HepG2 (cell line): ENCODE data around the gene ABCA4. TPM values are rescaled to one million over a fixed set of nuclear protein-coding genes. Genes with fewer than 3 reads are reported as not detected.

ENCODE experiments used
- ARID5B ChIP-seq: IDR thresholded peaks from 2 replicates; pipeline ENCODE4 v1.4.0; 2020; ENCODE audit warnings: mild to moderate bottlenecking, missing genetic modification reagents
- CEBPB ChIP-seq: IDR thresholded peaks from 2 replicates; pipeline ENCODE4 v1.6.1; 2011; ENCODE audit warnings: low read depth, low read length, improper control_type of control experiment, borderline replicate concordance
- JUND ChIP-seq: sonication (generic); formaldehyde crosslinking; IDR thresholded peaks from 2 replicates; pipeline ENCODE4 v1.8.0; 2022; ENCODE audit warnings: mild to moderate bottlenecking, missing genetic modification reagents
- KAT8 ChIP-seq: IDR thresholded peaks from 2 replicates; pipeline ENCODE4 v1.6.1; 2016; ENCODE audit warnings: missing genetic modification reagents, missing compliant biosample characterization
- SIX4 ChIP-seq: sonication (generic); formaldehyde crosslinking; IDR thresholded peaks from 2 replicates; pipeline ENCODE4 v1.4.0; 2020; ENCODE audit warnings: missing genetic modification reagents
- TOE1 ChIP-seq: sonication (generic); formaldehyde crosslinking; IDR thresholded peaks from 2 replicates; pipeline ENCODE4 v1.4.0; 2020; ENCODE audit warnings: mild to moderate bottlenecking, missing genetic modification reagents
- ZNF44 ChIP-seq: sonication (generic); formaldehyde crosslinking; IDR thresholded peaks from 2 replicates; pipeline ENCODE4 v1.5.1; 2020; ENCODE audit warnings: mild to moderate bottlenecking, missing genetic modification reagents
- ZNF615 ChIP-seq: sonication (generic); formaldehyde crosslinking; IDR thresholded peaks from 2 replicates; pipeline ENCODE4 v1.5.0; 2020; ENCODE audit warnings: mild to moderate bottlenecking, missing genetic modification reagents, borderline replicate concordance
- ZSCAN20 ChIP-seq: sonication (generic); formaldehyde crosslinking; IDR thresholded peaks from 2 replicates; pipeline ENCODE4 v1.4.0; 2020; ENCODE audit warnings: missing genetic modification reagents, mild to moderate bottlenecking, borderline replicate concordance
- polyA plus RNA-seq, 8 experiments: library from polyadenylated mRNA; depleted of rRNA in 3 of 8; stranded (reverse) in 7 of 8; unstranded in 1 of 8; fragments of >200 nt; fragmentation: Illumina TruSeq in 4 of 8; extraction: Trizol in 4 of 8; gene quantifications; 2 replicates each; pipeline versions ENCODE4 v1.2.1 to v1.2.3, GENCODE V29; 2011 to 2016; ENCODE audit warnings: low read depth in 4 of 8, missing spikeins in 1 of 8, mixed read lengths in 1 of 8; ENCODE audit not compliant: insufficient read depth in 1 of 8
- total RNA-seq, 5 experiments: library from RNA; depleted of rRNA; stranded (reverse); fragments of >200 nt; fragmentation: Illumina TruSeq; extraction: Trizol; gene quantifications; 2 replicates each; pipeline ENCODE4 v1.2.3, GENCODE V29; 2016; ENCODE audit warnings: low read depth in 1 of 5
- TF ChIP-seq, protein P1 (sequence below): sonication (generic); formaldehyde crosslinking; IDR thresholded peaks from one replicate; pipeline ENCODE4 v1.5.1; 2020; ENCODE audit warnings: mild to moderate bottlenecking, missing genetic modification reagents; ENCODE audit errors: not compliant biosample characterization
- TF ChIP-seq, protein P2 (sequence below): sonication (generic); formaldehyde crosslinking; IDR thresholded peaks from 2 replicates; pipeline ENCODE4 v1.4.0; 2020; ENCODE audit warnings: low read depth, missing genetic modification reagents
- TF ChIP-seq, protein P3 (sequence below): sonication (generic); formaldehyde crosslinking; IDR thresholded peaks from 2 replicates; pipeline ENCODE4 v1.8.0; 2022; ENCODE audit warnings: missing genetic modification reagents, low read depth, mild to moderate bottlenecking, borderline replicate concordance

ABCA4 gene
- total and polyA plus RNA-seq, 2 of the 13 experiments (the other 11 are each of a cell fraction or from before 2014, with no cell fraction given), result 0.24 to 0.67 TPM

DNA sequence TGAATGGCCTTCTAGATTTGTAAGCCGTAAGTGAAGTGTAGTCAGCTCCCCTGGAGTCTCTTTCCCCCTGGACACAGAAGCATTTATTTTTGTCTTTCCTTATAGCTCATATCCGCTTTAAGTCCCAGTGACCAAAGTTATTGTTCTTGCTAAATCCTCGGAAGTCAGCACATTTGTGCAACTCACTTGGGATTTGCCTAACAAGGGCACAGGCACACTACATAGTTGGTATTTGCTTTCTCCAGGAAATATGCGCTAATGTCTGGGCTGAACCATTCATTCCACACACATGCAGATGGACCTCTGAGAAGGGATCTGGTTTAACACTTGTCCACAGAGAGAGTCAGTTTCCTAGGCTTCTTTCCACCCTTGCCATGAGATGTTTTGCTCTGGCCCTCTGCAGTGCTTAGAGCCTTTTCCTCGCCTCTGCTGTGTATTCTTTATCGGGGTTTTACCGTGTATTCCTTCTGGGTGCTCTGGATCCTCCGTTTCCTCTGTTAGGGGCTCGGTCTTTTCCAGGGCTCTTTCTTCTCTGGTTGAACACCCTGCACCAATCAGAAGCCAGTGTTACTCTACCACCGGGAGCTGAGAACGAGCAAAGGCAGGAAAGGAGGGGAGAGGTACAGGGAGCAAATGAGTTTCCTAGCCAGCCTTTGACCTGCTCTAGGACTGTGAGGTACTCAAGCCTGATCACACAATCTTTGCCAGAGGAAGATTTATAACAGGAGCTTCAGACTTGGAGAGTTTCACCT, 72.4 kb downstream of the ABCA4 start (continued):
- TF ChIP-seq, protein P1, sequence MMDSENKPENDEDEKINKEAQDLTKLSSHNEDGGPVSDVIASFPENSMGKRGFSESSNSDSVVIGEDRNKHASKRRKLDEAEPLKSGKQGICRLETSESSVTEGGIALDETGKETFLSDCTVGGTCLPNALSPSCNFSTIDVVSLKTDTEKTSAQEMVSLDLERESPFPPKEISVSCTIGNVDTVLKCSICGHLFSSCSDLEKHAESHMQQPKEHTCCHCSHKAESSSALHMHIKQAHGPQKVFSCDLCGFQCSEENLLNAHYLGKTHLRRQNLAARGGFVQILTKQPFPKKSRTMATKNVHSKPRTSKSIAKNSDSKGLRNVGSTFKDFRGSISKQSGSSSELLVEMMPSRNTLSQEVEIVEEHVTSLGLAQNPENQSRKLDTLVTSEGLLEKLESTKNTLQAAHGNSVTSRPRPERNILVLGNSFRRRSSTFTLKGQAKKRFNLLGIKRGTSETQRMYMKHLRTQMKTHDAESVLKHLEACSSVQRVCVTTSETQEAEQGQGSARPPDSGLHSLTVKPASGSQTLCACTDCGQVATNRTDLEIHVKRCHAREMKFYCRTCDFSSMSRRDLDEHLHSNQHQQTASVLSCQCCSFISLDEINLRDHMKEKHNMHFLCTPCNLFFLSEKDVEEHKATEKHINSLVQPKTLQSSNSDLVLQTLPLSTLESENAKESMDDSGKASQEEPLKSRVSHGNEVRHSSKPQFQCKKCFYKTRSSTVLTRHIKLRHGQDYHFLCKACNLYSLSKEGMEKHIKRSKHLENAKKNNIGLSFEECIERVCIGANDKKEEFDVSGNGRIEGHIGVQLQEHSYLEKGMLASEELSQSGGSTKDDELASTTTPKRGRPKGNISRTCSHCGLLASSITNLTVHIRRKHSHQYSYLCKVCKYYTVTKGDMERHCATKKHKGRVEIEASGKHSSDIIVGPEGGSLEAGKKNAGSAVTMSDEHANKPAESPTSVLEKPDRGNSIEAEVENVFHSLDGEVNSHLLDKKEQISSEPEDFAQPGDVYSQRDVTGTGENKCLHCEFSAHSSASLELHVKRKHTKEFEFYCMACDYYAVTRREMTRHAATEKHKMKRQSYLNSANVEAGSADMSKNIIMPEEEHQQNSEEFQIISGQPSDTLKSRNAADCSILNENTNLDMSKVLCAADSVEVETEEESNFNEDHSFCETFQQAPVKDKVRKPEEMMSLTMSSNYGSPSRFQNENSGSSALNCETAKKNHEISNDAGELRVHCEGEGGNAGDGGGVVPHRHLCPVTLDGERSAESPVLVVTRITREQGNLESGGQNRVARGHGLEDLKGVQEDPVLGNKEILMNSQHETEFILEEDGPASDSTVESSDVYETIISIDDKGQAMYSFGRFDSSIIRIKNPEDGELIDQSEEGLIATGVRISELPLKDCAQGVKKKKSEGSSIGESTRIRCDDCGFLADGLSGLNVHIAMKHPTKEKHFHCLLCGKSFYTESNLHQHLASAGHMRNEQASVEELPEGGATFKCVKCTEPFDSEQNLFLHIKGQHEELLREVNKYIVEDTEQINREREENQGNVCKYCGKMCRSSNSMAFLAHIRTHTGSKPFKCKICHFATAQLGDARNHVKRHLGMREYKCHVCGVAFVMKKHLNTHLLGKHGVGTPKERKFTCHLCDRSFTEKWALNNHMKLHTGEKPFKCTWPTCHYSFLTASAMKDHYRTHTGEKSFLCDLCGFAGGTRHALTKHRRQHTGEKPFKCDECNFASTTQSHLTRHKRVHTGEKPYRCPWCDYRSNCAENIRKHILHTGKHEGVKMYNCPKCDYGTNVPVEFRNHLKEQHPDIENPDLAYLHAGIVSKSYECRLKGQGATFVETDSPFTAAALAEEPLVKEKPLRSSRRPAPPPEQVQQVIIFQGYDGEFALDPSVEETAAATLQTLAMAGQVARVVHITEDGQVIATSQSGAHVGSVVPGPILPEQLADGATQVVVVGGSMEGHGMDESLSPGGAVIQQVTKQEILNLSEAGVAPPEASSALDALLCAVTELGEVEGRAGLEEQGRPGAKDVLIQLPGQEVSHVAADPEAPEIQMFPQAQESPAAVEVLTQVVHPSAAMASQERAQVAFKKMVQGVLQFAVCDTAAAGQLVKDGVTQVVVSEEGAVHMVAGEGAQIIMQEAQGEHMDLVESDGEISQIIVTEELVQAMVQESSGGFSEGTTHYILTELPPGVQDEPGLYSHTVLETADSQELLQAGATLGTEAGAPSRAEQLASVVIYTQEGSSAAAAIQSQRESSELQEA (CRISPR knock-in tag), result no peak
- no peak for TF ChIP-seq TOE1 (CRISPR knock-in tag)
- no peak for TF ChIP-seq KAT8
- no peak for TF ChIP-seq ARID5B (CRISPR knock-in tag)
- TF ChIP-seq, protein P2, sequence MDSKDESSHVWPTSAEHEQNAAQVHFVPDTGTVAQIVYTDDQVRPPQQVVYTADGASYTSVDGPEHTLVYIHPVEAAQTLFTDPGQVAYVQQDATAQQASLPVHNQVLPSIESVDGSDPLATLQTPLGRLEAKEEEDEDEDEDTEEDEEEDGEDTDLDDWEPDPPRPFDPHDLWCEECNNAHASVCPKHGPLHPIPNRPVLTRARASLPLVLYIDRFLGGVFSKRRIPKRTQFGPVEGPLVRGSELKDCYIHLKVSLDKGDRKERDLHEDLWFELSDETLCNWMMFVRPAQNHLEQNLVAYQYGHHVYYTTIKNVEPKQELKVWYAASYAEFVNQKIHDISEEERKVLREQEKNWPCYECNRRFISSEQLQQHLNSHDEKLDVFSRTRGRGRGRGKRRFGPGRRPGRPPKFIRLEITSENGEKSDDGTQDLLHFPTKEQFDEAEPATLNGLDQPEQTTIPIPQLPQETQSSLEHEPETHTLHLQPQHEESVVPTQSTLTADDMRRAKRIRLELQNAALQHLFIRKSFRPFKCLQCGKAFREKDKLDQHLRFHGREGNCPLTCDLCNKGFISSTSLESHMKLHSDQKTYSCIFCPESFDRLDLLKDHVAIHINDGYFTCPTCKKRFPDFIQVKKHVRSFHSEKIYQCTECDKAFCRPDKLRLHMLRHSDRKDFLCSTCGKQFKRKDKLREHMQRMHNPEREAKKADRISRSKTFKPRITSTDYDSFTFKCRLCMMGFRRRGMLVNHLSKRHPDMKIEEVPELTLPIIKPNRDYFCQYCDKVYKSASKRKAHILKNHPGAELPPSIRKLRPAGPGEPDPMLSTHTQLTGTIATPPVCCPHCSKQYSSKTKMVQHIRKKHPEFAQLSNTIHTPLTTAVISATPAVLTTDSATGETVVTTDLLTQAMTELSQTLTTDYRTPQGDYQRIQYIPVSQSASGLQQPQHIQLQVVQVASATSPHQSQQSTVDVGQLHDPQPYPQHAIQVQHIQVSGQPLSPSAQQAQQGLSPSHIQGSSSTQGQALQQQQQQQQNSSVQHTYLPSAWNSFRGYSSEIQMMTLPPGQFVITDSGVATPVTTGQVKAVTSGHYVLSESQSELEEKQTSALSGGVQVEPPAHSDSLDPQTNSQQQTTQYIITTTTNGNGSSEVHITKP (CRISPR knock-in tag), result peak; percentile 92
- TF ChIP-seq ZNF44 (CRISPR knock-in tag), result no peak
- no peak for TF ChIP-seq JUND (CRISPR knock-in tag)
- TF ChIP-seq CEBPB, result peak; percentile 35; the same call in 1 of the 2 replicates
- TF ChIP-seq ZNF615 (CRISPR knock-in tag), result no peak
- TF ChIP-seq SIX4, result no peak
- TF ChIP-seq, protein P3, sequence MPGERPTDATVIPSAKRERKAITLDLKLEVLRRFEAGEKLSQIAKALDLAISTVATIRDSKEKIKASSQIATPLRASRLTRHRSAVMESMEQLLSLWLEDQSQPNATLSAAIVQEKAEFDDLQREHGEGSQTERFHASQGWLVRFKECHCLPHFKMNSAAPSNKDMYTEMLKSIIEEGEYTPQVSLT (CRISPR knock-in tag), result no peak
- TF ChIP-seq ZSCAN20 (CRISPR knock-in tag), result no peak
